K562 (cell line): ENCODE results near the gene C10orf90. TPM values are rescaled to one million over a fixed set of nuclear protein-coding genes. Genes with fewer than 3 reads are reported as not detected.

ENCODE experiments used
- polyA plus RNA-seq, 8 experiments: library from polyadenylated mRNA; depleted of rRNA in 4 of 8; stranded (reverse) in 5 of 8; unstranded in 3 of 8; fragments of >200 nt; fragmentation: Nextera tagmentation in 2 of 8; fragmentation: Illumina TruSeq in 1 of 8; extraction: Ambion mirVana in 2 of 8; extraction: Trizol in 1 of 8; gene quantifications; 2 replicates each; pipeline versions ENCODE4 v1.2.1 to v1.2.3, GENCODE V29; 2011 to 2014; ENCODE audit warnings: inconsistent platforms in 1 of 8, missing spikeins in 1 of 8
- total RNA-seq, 7 experiments: library from RNA; depleted of rRNA in 6 of 7; stranded (reverse); fragments of >200 nt in 6 of 7; fragmentation: Illumina TruSeq in 2 of 7; extraction: Trizol in 2 of 7; gene quantifications; 2 replicates each; pipeline versions ENCODE4 v1.2.1 to v1.2.3, GENCODE V29; 2011 to 2021; ENCODE audit warnings: low replicate concordance in 1 of 7

Gene C10orf90
- total and polyA plus RNA-seq, 9 of the 15 experiments (the other 6 are each of a cell fraction or from before 2014, with no cell fraction given): not detected

Other genes with a start within 250 kb of the C10orf90 start
- not detected in 2 replicates for gene DOCK1, start 234.7 kb upstream of the C10orf90 start, total RNA-seq (2014; rRNA removed)
- gene DOCK1, start 234.7 kb upstream of the C10orf90 start, total RNA-seq (2014; rRNA removed; fragmentation: Illumina TruSeq; extraction: Trizol): not detected in 2 replicates
- gene DOCK1, start 234.7 kb upstream of the C10orf90 start, total RNA-seq (2015; rRNA removed; fragmentation: Illumina TruSeq; extraction: Trizol): not detected in 2 replicates
- gene DOCK1, start 234.7 kb upstream of the C10orf90 start, total RNA-seq (2021): 0.27 and 0.31 TPM in 2 replicates
- gene DOCK1, start 234.7 kb upstream of the C10orf90 start, polyA plus RNA-seq (2011; rRNA removed): not detected in 2 replicates
- not detected in 2 replicates for gene DOCK1, start 234.7 kb upstream of the C10orf90 start, polyA plus RNA-seq (2014; fragmentation: Illumina TruSeq; extraction: Trizol)
- not detected for gene DOCK1, start 234.7 kb upstream of the C10orf90 start, polyA plus RNA-seq (2014; fragmentation: Nextera tagmentation; extraction: Ambion mirVana)
- gene DOCK1, start 234.7 kb upstream of the C10orf90 start, polyA plus RNA-seq (2014; rRNA removed): not detected in 2 replicates